Fibroblast of villous mesenchyme (primary cell): ENCODE measurements around the gene SYT17. TPM values are rescaled to one million over a fixed set of nuclear protein-coding genes. Genes with fewer than 3 reads are reported as not detected.

Experiments used
- DNase-seq: peaks from one replicate; pipeline ENCODE4 v3.0.0-alpha.2; 2010; ENCODE audit warnings: low read depth
- H3K4me3 ChIP-seq: 2 replicates; pipeline ENCODE4 v1.5.1; 2011; ENCODE audit warnings: low read depth, mild to moderate bottlenecking, low read length
- total RNA-seq: library from RNA; depleted of rRNA; stranded (reverse); fragments of >200 nt; gene quantifications from 2 replicates; pipeline ENCODE4 v1.2.3, GENCODE V29; 2012
- TF ChIP-seq, protein P1 (sequence below): IDR thresholded peaks from 2 replicates; pipeline ENCODE4 v1.5.1; 2012; ENCODE audit warnings: low read depth, mild to moderate bottlenecking, low read length; ENCODE audit not compliant: insufficient read depth

Gene SYT17
- total RNA-seq, 1 donor, result under 0.01 TPM

DNA sequence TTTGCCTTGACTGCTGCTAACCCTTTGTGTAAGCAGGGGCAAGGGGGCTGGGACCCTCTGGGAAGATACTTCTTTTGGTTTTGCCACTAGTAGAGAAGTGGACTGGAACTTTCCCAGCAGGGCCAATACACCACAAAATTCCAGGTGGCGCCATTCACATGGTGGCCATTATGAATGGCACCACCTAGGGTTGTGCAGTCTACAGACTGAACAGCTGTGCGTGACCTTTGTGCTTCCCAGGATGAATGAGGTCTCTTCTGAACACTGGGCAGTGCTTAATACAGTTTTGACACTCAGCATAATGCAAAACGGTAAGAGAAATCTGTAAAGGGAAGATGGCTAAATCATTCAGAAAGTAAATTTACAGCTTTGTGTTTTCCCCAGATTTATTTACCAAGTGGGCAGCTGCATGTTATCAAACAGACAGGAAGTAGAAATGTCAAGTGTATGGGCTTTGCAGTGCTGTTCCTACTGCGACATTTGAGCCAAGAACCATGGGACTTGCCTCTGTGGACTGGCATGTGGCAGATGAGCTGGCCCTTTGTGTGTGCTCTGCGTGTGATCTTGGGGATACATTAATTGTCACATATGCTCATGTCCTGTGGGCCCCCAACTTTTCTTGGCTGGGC is 9.2 kb downstream of the SYT17 start:
- no peak overlapping the region for H3K4me3 ChIP-seq
- no peak for DNase-seq
- TF ChIP-seq, protein P1, sequence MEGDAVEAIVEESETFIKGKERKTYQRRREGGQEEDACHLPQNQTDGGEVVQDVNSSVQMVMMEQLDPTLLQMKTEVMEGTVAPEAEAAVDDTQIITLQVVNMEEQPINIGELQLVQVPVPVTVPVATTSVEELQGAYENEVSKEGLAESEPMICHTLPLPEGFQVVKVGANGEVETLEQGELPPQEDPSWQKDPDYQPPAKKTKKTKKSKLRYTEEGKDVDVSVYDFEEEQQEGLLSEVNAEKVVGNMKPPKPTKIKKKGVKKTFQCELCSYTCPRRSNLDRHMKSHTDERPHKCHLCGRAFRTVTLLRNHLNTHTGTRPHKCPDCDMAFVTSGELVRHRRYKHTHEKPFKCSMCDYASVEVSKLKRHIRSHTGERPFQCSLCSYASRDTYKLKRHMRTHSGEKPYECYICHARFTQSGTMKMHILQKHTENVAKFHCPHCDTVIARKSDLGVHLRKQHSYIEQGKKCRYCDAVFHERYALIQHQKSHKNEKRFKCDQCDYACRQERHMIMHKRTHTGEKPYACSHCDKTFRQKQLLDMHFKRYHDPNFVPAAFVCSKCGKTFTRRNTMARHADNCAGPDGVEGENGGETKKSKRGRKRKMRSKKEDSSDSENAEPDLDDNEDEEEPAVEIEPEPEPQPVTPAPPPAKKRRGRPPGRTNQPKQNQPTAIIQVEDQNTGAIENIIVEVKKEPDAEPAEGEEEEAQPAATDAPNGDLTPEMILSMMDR, result no peak

DNA sequence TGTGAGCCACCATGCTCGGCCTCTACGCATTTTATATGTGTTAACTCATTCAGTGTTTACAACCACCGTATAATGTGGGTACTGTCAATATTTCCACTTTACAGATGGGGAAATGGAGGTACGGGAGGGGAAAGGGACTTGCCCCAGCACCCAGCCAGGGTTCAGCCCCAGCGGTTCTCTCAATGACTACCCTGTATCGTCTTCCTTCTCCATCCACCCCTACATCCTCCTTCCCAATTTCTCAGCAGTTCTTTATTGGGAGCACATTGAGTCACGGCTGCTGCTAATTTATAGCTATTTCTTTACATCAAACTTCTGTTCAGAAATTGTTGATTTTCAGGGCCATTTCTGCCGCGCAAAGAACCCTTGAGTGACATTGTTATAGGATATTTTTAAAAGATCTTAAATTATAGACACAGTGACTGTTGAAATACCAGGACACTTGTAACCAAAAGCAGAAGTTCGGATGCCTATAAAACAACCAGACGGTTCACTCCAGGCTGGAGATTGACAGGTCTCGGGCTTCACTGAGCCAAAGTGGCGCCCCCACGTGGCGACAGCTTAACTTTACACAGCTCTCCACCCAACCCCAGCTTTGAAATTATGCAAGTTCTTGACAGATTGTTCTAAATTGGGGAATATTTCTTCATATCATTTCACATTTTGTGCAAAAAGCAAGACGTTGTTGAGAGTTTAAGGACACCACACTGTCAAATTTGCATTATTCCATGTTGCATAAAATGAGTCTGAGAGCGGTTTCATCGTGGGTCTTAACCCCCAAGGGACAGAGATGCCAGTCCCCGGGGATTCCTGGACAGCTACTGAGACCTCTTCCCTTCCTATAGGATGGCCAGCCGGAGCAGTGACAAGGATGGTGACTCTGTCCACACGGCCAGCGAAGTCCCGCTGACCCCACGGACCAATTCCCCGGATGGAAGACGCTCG is 11.8 kb downstream of the SYT17 start:
- no peak overlapping the region for H3K4me3 ChIP-seq
- peak; percentile 56 for DNase-seq
- TF ChIP-seq, protein P1, result peak; percentile 69

DNA sequence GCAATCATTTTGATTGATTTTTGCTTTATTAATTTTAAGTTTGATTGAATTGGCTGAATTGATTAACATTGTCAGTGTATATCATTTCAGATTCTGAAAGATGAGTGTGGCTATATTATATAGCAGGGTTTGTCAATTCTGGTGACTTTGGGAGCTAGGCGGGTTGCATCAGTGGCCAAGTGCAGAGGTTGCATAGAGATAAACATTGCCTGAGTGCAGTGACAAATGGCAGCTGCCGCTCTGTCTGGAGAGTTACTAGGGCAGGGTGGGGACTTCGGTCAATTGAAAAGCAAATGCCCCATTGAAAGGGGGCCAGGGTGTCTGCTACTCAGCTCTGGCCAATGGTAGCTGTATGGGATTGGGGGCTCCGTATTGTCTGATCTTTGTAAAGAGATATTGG is 12.7 kb downstream of the SYT17 start:
- DNase-seq, result no peak
- no peak overlapping the region for H3K4me3 ChIP-seq
- TF ChIP-seq, protein P1, result no peak

DNA sequence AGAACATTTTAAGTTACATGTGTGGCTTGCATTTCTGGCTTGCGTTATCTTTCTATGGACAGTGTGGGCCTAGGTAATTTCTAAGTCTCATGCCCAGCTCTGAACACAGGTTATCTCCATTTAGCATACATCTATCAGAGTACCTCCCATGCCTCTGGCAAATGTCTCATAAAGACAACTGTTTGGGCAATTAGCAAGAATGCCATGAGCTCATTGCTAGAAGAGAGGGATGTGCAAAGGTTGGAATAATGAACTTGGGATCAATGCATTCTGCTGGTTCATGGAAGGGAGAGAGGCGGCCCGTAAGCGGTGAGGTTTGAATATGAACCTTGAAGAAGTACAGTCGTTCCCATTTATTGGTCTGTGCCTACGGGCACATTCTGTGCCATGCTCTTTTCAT is 14.4 kb downstream of the SYT17 start:
- TF ChIP-seq, protein P1, result no peak
- DNase-seq, result no peak

DNA sequence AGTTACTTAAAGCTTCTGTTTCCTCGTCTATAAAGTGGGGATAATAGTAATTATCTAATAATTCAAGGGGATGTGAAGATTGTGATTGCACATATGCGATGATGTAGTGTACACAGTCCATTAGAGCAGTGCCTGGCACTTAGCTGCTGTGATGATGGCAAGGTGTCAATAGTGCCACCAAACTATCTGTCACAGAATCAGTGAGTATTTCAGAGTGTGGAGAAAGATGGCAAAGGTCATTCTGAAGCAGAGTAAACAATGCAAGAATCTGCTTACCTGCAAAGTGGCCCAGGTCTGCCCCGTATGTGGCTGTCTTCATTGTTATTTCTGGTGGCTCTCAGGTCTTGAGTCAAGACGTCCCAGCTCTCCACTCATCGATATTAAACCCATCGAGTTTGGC is 15.1 kb downstream of the SYT17 start:
- no peak for DNase-seq
- TF ChIP-seq, protein P1, result no peak

More for the DNA sequence above, 14.4 kb downstream of the SYT17 start:
- no peak overlapping the region for H3K4me3 ChIP-seq

DNA sequence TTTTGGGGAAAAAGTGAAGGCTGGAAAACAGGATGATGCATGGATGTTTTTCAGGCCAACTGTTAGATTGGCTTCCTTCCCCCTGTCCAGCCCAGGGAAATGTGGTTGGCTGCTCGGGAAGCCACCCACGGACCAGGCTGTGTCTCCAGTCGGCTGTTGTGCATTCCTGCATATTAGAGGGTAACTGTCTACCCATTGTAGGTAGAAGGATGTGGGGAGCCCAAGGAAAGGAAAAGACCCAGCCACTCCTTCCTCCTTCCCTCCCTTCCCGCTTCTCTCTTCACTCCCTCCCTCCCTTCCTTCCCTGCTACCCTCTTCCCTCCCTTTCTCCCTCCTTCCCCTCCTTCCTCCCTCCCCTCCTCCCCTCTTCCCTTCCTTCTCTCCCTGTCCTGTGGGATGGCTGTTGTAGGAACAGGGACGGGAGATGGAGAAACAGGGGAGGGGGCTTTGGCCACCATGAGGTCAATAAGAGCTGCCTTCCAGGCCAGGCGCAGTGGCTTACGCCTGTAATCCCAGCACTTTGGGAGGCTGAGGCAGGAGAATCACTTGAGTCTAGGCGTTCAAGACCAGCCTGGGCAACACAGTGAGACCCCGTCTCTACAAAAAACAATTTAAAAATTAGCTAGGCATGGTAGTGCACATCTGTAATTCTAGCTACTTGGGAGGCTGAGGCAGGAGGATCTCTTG is 16.9 kb downstream of the SYT17 start:
- no peak overlapping the region for H3K4me3 ChIP-seq
- no peak for DNase-seq
- TF ChIP-seq, protein P1, result no peak

More for the DNA sequence above, 15.1 kb downstream of the SYT17 start:
- no peak overlapping the region for H3K4me3 ChIP-seq
